WTC11 (cell line): ENCODE measurements around the gene KAT6B. TPM values are rescaled to one million over a fixed set of nuclear protein-coding genes. Genes with fewer than 3 reads are reported as not detected.

Experiments used
- ATAC-seq: fragments of 200-7000 bp; cut with Tn5 transposase; 2 replicates; pipeline ENCODE4 v1.10.0; 2021; ENCODE audit warnings: mild to moderate bottlenecking, moderate library complexity
- CTCF ChIA-PET: fragments of 300-600 bp; sonication (Branson Sonifier 250); formaldehyde crosslinking; loops from one replicate; lab custom pipeline; 2021; ENCODE audit warnings: antibody characterized with exemption; lab: Charles Lee
- POLR2A ChIA-PET: fragments of 350-600 bp; sonication (Branson Sonifier 250); formaldehyde crosslinking; loops from one replicate; lab custom pipeline; 2021; ENCODE audit warnings: antibody characterized with exemption; lab: Charles Lee
- DNase-seq: peaks from one replicate; pipeline ENCODE4 v3.0.0; 2021; ENCODE audit warnings: low spot score
- H3K27ac Mint-ChIP-seq: 2 replicates; pipeline ENCODE4 v1.8.0; 2021; ENCODE audit warnings: mixed read lengths
- H3K27me3 Mint-ChIP-seq: 2 replicates; pipeline ENCODE4 v1.8.0; 2021; ENCODE audit warnings: low read depth, mild to moderate bottlenecking, moderate library complexity, mixed read lengths
- H3K36me3 Mint-ChIP-seq: 2 replicates; pipeline ENCODE4 v1.8.0; 2021; ENCODE audit warnings: mixed read lengths
- H3K4me1 Mint-ChIP-seq: 2 replicates; pipeline ENCODE4 v1.8.0; 2022; ENCODE audit warnings: mixed read lengths
- H3K4me3 Mint-ChIP-seq: 2 replicates; pipeline ENCODE4 v1.8.0; 2021; ENCODE audit warnings: mild to moderate bottlenecking, moderate library complexity, mixed read lengths
- H3K9me3 Mint-ChIP-seq: 2 replicates; pipeline ENCODE4 v1.8.0; 2021; ENCODE audit warnings: mixed read lengths
- ATF6 ChIP-seq: sonication (generic); formaldehyde crosslinking; IDR thresholded peaks from 2 replicates; pipeline ENCODE4 v1.8.1; 2023; ENCODE audit warnings: mild to moderate bottlenecking, missing genetic modification reagents
- CREM ChIP-seq: sonication (generic); formaldehyde crosslinking; IDR thresholded peaks from 2 replicates; pipeline ENCODE4 v1.8.1; 2022; ENCODE audit warnings: mild to moderate bottlenecking, missing genetic modification reagents, moderate library complexity
- CTCF ChIP-seq: fragments of 200-600 bp; IDR thresholded peaks from 2 replicates; pipeline ENCODE4 v1.8.0; 2022; ENCODE audit warnings: antibody characterized with exemption
- GTF2I ChIP-seq: fragments of 250-450 bp; sonication (Bioruptor Pico); conservative IDR thresholded peaks from 2 replicates; pipeline ENCODE4 v1.4.0; 2021; ENCODE audit warnings: mild to moderate bottlenecking
- HMGA2 ChIP-seq: fragments of 250-450 bp; sonication (Bioruptor Pico); IDR thresholded peaks from 2 replicates; pipeline ENCODE4 v1.4.0; 2021; ENCODE audit warnings: mild to moderate bottlenecking, moderate library complexity
- MLX ChIP-seq: sonication (generic); formaldehyde crosslinking; IDR thresholded peaks from 2 replicates; pipeline ENCODE4 v1.8.1; 2023; ENCODE audit warnings: mild to moderate bottlenecking, missing genetic modification reagents, moderate library complexity
- MYBL2 ChIP-seq: sonication (generic); formaldehyde crosslinking; IDR thresholded peaks from 2 replicates; pipeline ENCODE4 v1.8.1; 2023; ENCODE audit warnings: mild to moderate bottlenecking, moderate library complexity, missing genetic modification reagents
- NFATC4 ChIP-seq: fragments of 250-450 bp; sonication (Bioruptor Pico); IDR thresholded peaks from 2 replicates; pipeline ENCODE4 v1.9.0; 2021; ENCODE audit warnings: mild to moderate bottlenecking
- NR1H2 ChIP-seq: sonication (generic); formaldehyde crosslinking; IDR thresholded peaks from 2 replicates; pipeline ENCODE4 v1.9.0; 2021; ENCODE audit warnings: mild to moderate bottlenecking, moderate library complexity, missing genetic modification reagents
- RELA ChIP-seq: sonication (generic); formaldehyde crosslinking; IDR thresholded peaks from 2 replicates; pipeline ENCODE4 v1.8.1; 2022; ENCODE audit warnings: missing genetic modification reagents, mild to moderate bottlenecking, borderline replicate concordance
- RORB ChIP-seq: fragments of 250-450 bp; sonication (Bioruptor Pico); IDR thresholded peaks from 2 replicates; pipeline ENCODE4 v1.9.0; 2021; ENCODE audit warnings: mild to moderate bottlenecking
- TCF7 ChIP-seq: sonication (generic); formaldehyde crosslinking; IDR thresholded peaks from 2 replicates; pipeline ENCODE4 v1.8.0; 2022; ENCODE audit warnings: mild to moderate bottlenecking, low read depth, missing genetic modification reagents, moderate library complexity
- TEAD4 ChIP-seq: sonication (generic); formaldehyde crosslinking; IDR thresholded peaks from 2 replicates; pipeline ENCODE4 v1.8.0; 2022; ENCODE audit warnings: mild to moderate bottlenecking, missing genetic modification reagents
- ZBTB21 ChIP-seq: sonication (generic); formaldehyde crosslinking; IDR thresholded peaks from 2 replicates; pipeline ENCODE4 v1.8.1; 2023; ENCODE audit warnings: mild to moderate bottlenecking, missing genetic modification reagents, borderline replicate concordance
- ZNF219 ChIP-seq: sonication (generic); formaldehyde crosslinking; IDR thresholded peaks from 2 replicates; pipeline ENCODE4 v1.8.0; 2023; ENCODE audit warnings: missing genetic modification reagents, mild to moderate bottlenecking, borderline replicate concordance
- ZNF232 ChIP-seq: sonication (generic); formaldehyde crosslinking; IDR thresholded peaks from 2 replicates; pipeline ENCODE4 v1.8.0; 2022; ENCODE audit warnings: mild to moderate bottlenecking, missing genetic modification reagents
- ZNF317 ChIP-seq: sonication (generic); formaldehyde crosslinking; IDR thresholded peaks from 2 replicates; pipeline ENCODE4 v1.8.1; 2023; ENCODE audit warnings: low read depth, mild to moderate bottlenecking, moderate library complexity, missing genetic modification reagents, borderline replicate concordance
- ZNF423 ChIP-seq: fragments of 250-450 bp; sonication (Bioruptor Pico); IDR thresholded peaks from 2 replicates; pipeline ENCODE4 v2.1.2; 2022; ENCODE audit warnings: mild to moderate bottlenecking, moderate library complexity
- total RNA-seq: library from RNA; stranded (reverse); gene quantifications from 3 replicates; pipeline ENCODE4 v1.2.3, GENCODE V29; 2021
- TF ChIP-seq, protein P1 (sequence below): sonication (generic); formaldehyde crosslinking; IDR thresholded peaks from 2 replicates; pipeline ENCODE4 v1.8.1; 2022; ENCODE audit warnings: low read depth, missing genetic modification reagents, borderline replicate concordance
- TF ChIP-seq, protein P2 (sequence below): sonication (generic); formaldehyde crosslinking; IDR thresholded peaks from 2 replicates; pipeline ENCODE4 v1.8.1; 2023; ENCODE audit warnings: mild to moderate bottlenecking, missing genetic modification reagents
- TF ChIP-seq, protein P3 (sequence below): sonication (generic); formaldehyde crosslinking; IDR thresholded peaks from 2 replicates; pipeline ENCODE4 v1.8.1; 2023; ENCODE audit warnings: mild to moderate bottlenecking, missing genetic modification reagents, moderate library complexity
- TF ChIP-seq, protein P4 (sequence below): sonication (generic); formaldehyde crosslinking; IDR thresholded peaks from 2 replicates; pipeline ENCODE4 v1.8.1; 2022; ENCODE audit warnings: missing genetic modification reagents, borderline replicate concordance

KAT6B gene
- total RNA-seq, 1 experiment from 2014 or later: 18.5 TPM

- DNase-seq (peak; percentile 41), ATAC-seq (no peak)
- Mint-ChIP-seq H3K27me3 (no peaks in the 10 kb centered on the region), H3K4me3 (peak overlapping the region; percentile 84), H3K27ac (peak overlapping the region; percentile 76), H3K4me1 (peaks cover 45% of the 10 kb centered on the region), H3K9me3 (no peaks in the 10 kb centered on the region), H3K36me3 (0 out of 2 replicates have a peak, but pooled peaks cover 3% of the 10 kb centered on the region)
- ChIA-PET POLR2A (interaction anchor here (0.6 to 1.0 kb wide), 3 partner anchors 12 to 1013 kb away, joined by 4 to 6 read pairs (median 4); no protein-coding TSS in a partner anchor), CTCF (interaction anchor here (0.5 to 0.7 kb wide), 3 partner anchors 45 to 411 kb away, joined by 3 to 5 read pairs (median 4); partner anchors contain the start of gene COMTD1)
- peak; percentile 53; the same call in 1 of the 2 replicates for TF ChIP-seq ZNF423
- no peak for TF ChIP-seq ZBTB21 (CRISPR knock-in tag)
These were observed 1.5 kb upstream of the KAT6B start for GRCh38 chr10:74824900-74825370.

DNA sequence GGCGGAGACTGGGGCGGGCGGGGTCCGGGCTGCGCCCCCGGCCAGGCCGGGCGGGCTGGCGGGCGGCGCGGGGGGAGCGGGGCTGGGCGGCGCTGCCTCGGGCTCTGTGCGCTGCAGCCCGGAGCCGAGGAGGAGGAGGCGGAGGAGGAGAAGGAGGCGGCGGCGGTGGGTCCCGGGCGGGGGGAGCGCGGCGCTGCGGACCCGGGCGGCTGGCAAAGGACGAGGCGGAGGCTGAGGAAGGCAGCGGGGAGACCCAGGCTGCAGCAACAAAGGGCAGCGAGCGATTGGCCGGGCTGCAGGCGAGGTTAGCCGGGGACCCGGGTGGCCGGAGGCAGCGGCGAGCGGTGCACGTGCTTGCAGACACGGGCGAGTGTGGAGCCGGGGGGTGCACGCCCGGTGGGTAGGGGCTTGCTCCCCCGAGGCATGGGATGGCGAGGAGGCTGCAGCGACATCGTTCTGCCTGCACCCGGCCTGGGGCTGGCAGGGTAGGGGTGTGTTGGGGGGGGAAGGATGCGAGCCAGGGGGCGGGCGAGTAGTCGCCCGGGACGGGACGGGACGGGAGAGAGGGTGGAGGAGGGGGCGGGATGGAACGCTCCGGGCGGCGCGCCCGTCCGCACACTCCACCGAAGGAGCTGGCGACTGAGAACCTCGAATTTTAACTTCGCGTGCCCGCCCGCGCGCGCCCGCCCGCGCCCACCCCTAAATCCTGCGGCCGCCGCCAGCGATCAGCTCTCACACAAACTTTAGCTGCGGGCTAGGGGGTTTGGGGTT is 844 bp upstream of the KAT6B start:
- ATAC-seq (no peak), DNase-seq (peak; percentile 71)
- ChIA-PET CTCF (interaction anchor here (0.5 to 1.2 kb wide), 16 partner anchors 11 to 1081 kb away, joined by 3 to 7 read pairs (median 4); partner anchors contain the start of genes CAMK2G and COMTD1), POLR2A (interaction anchor here (0.6 to 1.0 kb wide), 6 partner anchors 13 to 1013 kb away, joined by 3 to 6 read pairs (median 4); no protein-coding TSS in a partner anchor)
- H3K27ac Mint-ChIP-seq: no peak overlapping the region
- peak overlapping the region; percentile 85 for H3K4me3 Mint-ChIP-seq
- peaks cover 48% of the 10 kb centered on the region for H3K4me1 Mint-ChIP-seq
- no peaks in the 10 kb centered on the region for H3K9me3 Mint-ChIP-seq
- H3K36me3 Mint-ChIP-seq: 0 out of 2 replicates have a peak, but pooled peaks cover 3% of the 10 kb centered on the region
- no peaks in the 10 kb centered on the region for H3K27me3 Mint-ChIP-seq
- no peak for TF ChIP-seq ATF6 (CRISPR knock-in tag)
- no peak for TF ChIP-seq TEAD4
- TF ChIP-seq HMGA2 (CRISPR knock-in tag): no peak
- TF ChIP-seq CREM (CRISPR knock-in tag): no peak
- no peak for TF ChIP-seq ZNF317 (CRISPR knock-in tag)
- TF ChIP-seq ZBTB21 (CRISPR knock-in tag): no peak
- TF ChIP-seq ZNF232 (CRISPR knock-in tag): no peak; the same call in 1 of the 2 replicates
- no peak for TF ChIP-seq CTCF
- TF ChIP-seq MLX: no peak
- no peak for TF ChIP-seq RELA (CRISPR knock-in tag)
- TF ChIP-seq NFATC4 (CRISPR knock-in tag): no peak
- TF ChIP-seq ZNF219 (CRISPR knock-in tag): no peak
- no peak for TF ChIP-seq MYBL2
- TF ChIP-seq, protein P1, sequence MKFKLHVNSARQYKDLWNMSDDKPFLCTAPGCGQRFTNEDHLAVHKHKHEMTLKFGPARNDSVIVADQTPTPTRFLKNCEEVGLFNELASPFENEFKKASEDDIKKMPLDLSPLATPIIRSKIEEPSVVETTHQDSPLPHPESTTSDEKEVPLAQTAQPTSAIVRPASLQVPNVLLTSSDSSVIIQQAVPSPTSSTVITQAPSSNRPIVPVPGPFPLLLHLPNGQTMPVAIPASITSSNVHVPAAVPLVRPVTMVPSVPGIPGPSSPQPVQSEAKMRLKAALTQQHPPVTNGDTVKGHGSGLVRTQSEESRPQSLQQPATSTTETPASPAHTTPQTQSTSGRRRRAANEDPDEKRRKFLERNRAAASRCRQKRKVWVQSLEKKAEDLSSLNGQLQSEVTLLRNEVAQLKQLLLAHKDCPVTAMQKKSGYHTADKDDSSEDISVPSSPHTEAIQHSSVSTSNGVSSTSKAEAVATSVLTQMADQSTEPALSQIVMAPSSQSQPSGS: no peak
- TF ChIP-seq, protein P2, sequence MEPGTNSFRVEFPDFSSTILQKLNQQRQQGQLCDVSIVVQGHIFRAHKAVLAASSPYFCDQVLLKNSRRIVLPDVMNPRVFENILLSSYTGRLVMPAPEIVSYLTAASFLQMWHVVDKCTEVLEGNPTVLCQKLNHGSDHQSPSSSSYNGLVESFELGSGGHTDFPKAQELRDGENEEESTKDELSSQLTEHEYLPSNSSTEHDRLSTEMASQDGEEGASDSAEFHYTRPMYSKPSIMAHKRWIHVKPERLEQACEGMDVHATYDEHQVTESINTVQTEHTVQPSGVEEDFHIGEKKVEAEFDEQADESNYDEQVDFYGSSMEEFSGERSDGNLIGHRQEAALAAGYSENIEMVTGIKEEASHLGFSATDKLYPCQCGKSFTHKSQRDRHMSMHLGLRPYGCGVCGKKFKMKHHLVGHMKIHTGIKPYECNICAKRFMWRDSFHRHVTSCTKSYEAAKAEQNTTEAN (CRISPR knock-in tag): peak; percentile 80; the same call in 1 of the 2 replicates
- TF ChIP-seq NR1H2 (CRISPR knock-in tag): no peak
- TF ChIP-seq RORB (CRISPR knock-in tag): no peak
- TF ChIP-seq, protein P3, sequence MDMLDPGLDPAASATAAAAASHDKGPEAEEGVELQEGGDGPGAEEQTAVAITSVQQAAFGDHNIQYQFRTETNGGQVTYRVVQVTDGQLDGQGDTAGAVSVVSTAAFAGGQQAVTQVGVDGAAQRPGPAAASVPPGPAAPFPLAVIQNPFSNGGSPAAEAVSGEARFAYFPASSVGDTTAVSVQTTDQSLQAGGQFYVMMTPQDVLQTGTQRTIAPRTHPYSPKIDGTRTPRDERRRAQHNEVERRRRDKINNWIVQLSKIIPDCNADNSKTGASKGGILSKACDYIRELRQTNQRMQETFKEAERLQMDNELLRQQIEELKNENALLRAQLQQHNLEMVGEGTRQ (CRISPR knock-in tag): peak; percentile 31; the same call in 1 of the 2 replicates
- TF ChIP-seq, protein P4, sequence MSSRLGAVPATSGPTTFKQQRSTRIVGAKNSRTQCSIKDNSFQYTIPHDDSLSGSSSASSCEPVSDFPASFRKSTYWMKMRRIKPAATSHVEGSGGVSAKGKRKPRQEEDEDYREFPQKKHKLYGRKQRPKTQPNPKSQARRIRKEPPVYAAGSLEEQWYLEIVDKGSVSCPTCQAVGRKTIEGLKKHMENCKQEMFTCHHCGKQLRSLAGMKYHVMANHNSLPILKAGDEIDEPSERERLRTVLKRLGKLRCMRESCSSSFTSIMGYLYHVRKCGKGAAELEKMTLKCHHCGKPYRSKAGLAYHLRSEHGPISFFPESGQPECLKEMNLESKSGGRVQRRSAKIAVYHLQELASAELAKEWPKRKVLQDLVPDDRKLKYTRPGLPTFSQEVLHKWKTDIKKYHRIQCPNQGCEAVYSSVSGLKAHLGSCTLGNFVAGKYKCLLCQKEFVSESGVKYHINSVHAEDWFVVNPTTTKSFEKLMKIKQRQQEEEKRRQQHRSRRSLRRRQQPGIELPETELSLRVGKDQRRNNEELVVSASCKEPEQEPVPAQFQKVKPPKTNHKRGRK (CRISPR knock-in tag): no peak
- TF ChIP-seq TCF7: peak; percentile 21; the same call in 1 of the 2 replicates
- TF ChIP-seq GTF2I (CRISPR knock-in tag): no peak
